A549 (cell line): ENCODE measurements around the gene CYP2U1. TPM values are rescaled to one million over a fixed set of nuclear protein-coding genes. Genes with fewer than 3 reads are reported as not detected.
"Not testable (repeated sequence)": the region's sequence is repeated elsewhere in the genome, so short reads cannot be mapped to it uniquely, and the experiment has no call there.

Experiments
- ATAC-seq, 2 experiments: fragments of 200-7000 bp in 1 of 2; fragments of >200 bp in 1 of 2; cut with Nextera tagmentation in 1 of 2; cut with Tn5 transposase in 1 of 2; 3 replicates each; pipeline versions ENCODE4 v1.8.0 to v1.9.1; 2018 to 2020; ENCODE audit warnings: mild to moderate bottlenecking in 1 of 2, moderate library complexity in 1 of 2
- CTCF ChIA-PET: fragments of 300-600 bp; sonication (Branson Sonifier 250); formaldehyde crosslinking; extraction: SDS; loops from one replicate; lab custom pipeline; 2021; ENCODE audit warnings: antibody characterized with exemption, inconsistent platforms; lab: Yijun Ruan, JAX
- POLR2A ChIA-PET: fragments of 350-600 bp; formaldehyde crosslinking; extraction: SDS; loops from one replicate; lab custom pipeline; 2021; ENCODE audit warnings: antibody characterized with exemption, inconsistent platforms; lab: Yijun Ruan, JAX
- DNase-seq, 2 experiments: peaks; one replicate each; pipeline versions ENCODE4 v3.0.0 to v3.0.0-alpha.2; 2011 to 2016; ENCODE audit warnings: low read depth in 1 of 2, low spot score in 1 of 2
- FAIRE-seq: peaks from 2 replicates; lab custom pipeline; 2011; peaks lifted over from hg19 to GRCh38; lab: Jason Lieb, UNC
- H3K27ac ChIP-seq, 2 experiments: fragments of >200 bp; sonication (Bioruptor Twin); formaldehyde crosslinking; 3 replicates each; pipeline ENCODE4 v1.5.1; 2016 to 2017
- H3K4me1 ChIP-seq: fragments of >200 bp; sonication (Bioruptor Twin); formaldehyde crosslinking; 3 replicates; pipeline ENCODE4 v1.6.1; 2016
- H3K4me2 ChIP-seq: fragments of >200 bp; sonication (Bioruptor Twin); formaldehyde crosslinking; 3 replicates; pipeline ENCODE4 v1.6.1; 2016
- H3K4me3 ChIP-seq: fragments of >200 bp; sonication (Bioruptor Twin); formaldehyde crosslinking; 3 replicates; pipeline ENCODE4 v1.5.1; 2016
- H3K9me3 ChIP-seq: fragments of >200 bp; sonication (Bioruptor Twin); formaldehyde crosslinking; 3 replicates; pipeline ENCODE4 v1.6.1; 2016
- BHLHE40 ChIP-seq: IDR thresholded peaks from 2 replicates; pipeline ENCODE4 v1.6.1; 2012; ENCODE audit warnings: low read depth, low read length, inconsistent platforms
- CHD2 ChIP-seq: fragments of 150-350 bp; IDR thresholded peaks from 2 replicates; pipeline ENCODE4 v1.6.1; 2014; ENCODE audit warnings: low read length; ENCODE audit not compliant: partially characterized antibody
- CHD4 ChIP-seq: fragments of 200-600 bp; sonication (generic); IDR thresholded peaks from 2 replicates; pipeline ENCODE4 v1.6.1; 2016; ENCODE audit warnings: antibody characterized with exemption, mild to moderate bottlenecking, borderline replicate concordance
- E2F6 ChIP-seq: IDR thresholded peaks from 2 replicates; pipeline ENCODE4 v1.6.1; 2012; ENCODE audit warnings: low read depth, borderline replicate concordance
- EHMT2 ChIP-seq: fragments of 200-600 bp; sonication (generic); IDR thresholded peaks from 2 replicates; pipeline ENCODE4 v1.6.1; 2016; ENCODE audit warnings: antibody characterized with exemption, low read depth, mild to moderate bottlenecking, moderate library complexity
- ELK1 ChIP-seq: fragments of 150-350 bp; IDR thresholded peaks from 2 replicates; pipeline ENCODE4 v1.6.1; 2014; ENCODE audit warnings: low read depth, mild to moderate bottlenecking, low read length
- ESRRA ChIP-seq: fragments of 150-350 bp; IDR thresholded peaks from 2 replicates; pipeline ENCODE4 v1.6.1; 2014; ENCODE audit warnings: mild to moderate bottlenecking, low read length, borderline replicate concordance
- FOSB ChIP-seq: fragments of 250-450 bp; sonication (Bioruptor Pico); IDR thresholded peaks from 2 replicates; pipeline ENCODE4 v1.5.0; 2020; ENCODE audit warnings: mild to moderate bottlenecking, moderate library complexity
- HOXB5 ChIP-seq: fragments of 250-450 bp; sonication (Bioruptor Pico); IDR thresholded peaks from 2 replicates; pipeline ENCODE4 v1.5.0; 2020; ENCODE audit warnings: mild to moderate bottlenecking, moderate library complexity
- JUN ChIP-seq, 2 experiments: fragments of >200 bp; sonication (Bioruptor Twin); formaldehyde crosslinking; IDR thresholded peaks; 2 replicates in 1 of 2; 3 replicates in 1 of 2; pipeline ENCODE4 v1.6.1; 2016 to 2017
- JUNB ChIP-seq: fragments of >200 bp; sonication (Bioruptor Twin); formaldehyde crosslinking; IDR thresholded peaks from 2 replicates; pipeline ENCODE4 v1.6.1; 2016
- MAFK ChIP-seq: fragments of 450-650 bp; IDR thresholded peaks from 2 replicates; pipeline ENCODE4 v1.6.1; 2014; ENCODE audit not compliant: partially characterized antibody
- MAX ChIP-seq: IDR thresholded peaks from 2 replicates; pipeline ENCODE4 v1.6.1; 2012
- MYC ChIP-seq: IDR thresholded peaks from 2 replicates; pipeline ENCODE4 v1.6.1; 2012; ENCODE audit warnings: mild to moderate bottlenecking, inconsistent platforms, low read length, improper control_type of control experiment, borderline replicate concordance
- NFE2L2 ChIP-seq: fragments of 150-350 bp; conservative IDR thresholded peaks from 2 replicates; pipeline ENCODE4 v1.6.1; 2014; ENCODE audit warnings: low read length
- NPAS2 ChIP-seq: fragments of 250-450 bp; sonication (Bioruptor Pico); IDR thresholded peaks from 2 replicates; pipeline ENCODE4 v1.8.0; 2022; ENCODE audit warnings: mild to moderate bottlenecking, moderate library complexity, borderline replicate concordance
- NR3C1 ChIP-seq: fragments of >200 bp; sonication (Bioruptor Twin); formaldehyde crosslinking; IDR thresholded peaks from 3 replicates; pipeline ENCODE4 v1.6.1; 2017
- PHF8 ChIP-seq: fragments of 200-600 bp; sonication (generic); IDR thresholded peaks from 2 replicates; pipeline ENCODE4 v1.6.1; 2016; ENCODE audit warnings: low read depth, mild to moderate bottlenecking, antibody characterized with exemption, moderate library complexity, borderline replicate concordance
- POLR2A ChIP-seq: IDR thresholded peaks from 2 replicates; pipeline ENCODE4 v1.6.1; 2012; ENCODE audit warnings: mild to moderate bottlenecking, low read length
- POLR2AphosphoS2 ChIP-seq: conservative IDR thresholded peaks from 2 replicates; pipeline ENCODE4 v1.6.1; 2012; ENCODE audit warnings: low read length, improper control_type of control experiment, inconsistent platforms
- RAD21 ChIP-seq, 2 experiments: fragments of >200 bp in 1 of 2; sonication (Bioruptor Twin) in 1 of 2; formaldehyde crosslinking in 1 of 2; IDR thresholded peaks in 1 of 2; conservative IDR thresholded peaks in 1 of 2; 2 replicates in 1 of 2; 3 replicates in 1 of 2; pipeline ENCODE4 v1.6.1; 2012 to 2018; ENCODE audit warnings: inconsistent platforms in 1 of 2
- RCOR1 ChIP-seq: fragments of 150-350 bp; IDR thresholded peaks from 2 replicates; pipeline ENCODE4 v1.6.1; 2014; ENCODE audit warnings: antibody characterized with exemption, low read length, low read depth
- REST ChIP-seq: fragments of 200-600 bp; sonication (generic); IDR thresholded peaks from 2 replicates; pipeline ENCODE4 v1.6.1; 2016; ENCODE audit warnings: antibody characterized with exemption, mild to moderate bottlenecking, moderate library complexity
- SMC3 ChIP-seq: fragments of >200 bp; sonication (Bioruptor Twin); formaldehyde crosslinking; IDR thresholded peaks from 3 replicates; pipeline ENCODE4 v1.6.1; 2018; ENCODE audit warnings: inconsistent platforms
- ZFP36 ChIP-seq: fragments of 450-650 bp; IDR thresholded peaks from 2 replicates; pipeline ENCODE4 v1.6.1; 2014; ENCODE audit warnings: borderline replicate concordance; ENCODE audit not compliant: partially characterized antibody
- ZSCAN20 ChIP-seq: fragments of 250-450 bp; sonication (Bioruptor Pico); IDR thresholded peaks from 2 replicates; pipeline ENCODE4 v1.8.0; 2022; ENCODE audit warnings: mild to moderate bottlenecking, moderate library complexity
- WGBS: methylation state at CpG from one replicate; pipeline ENCODE4 v1.1.6; 2017; ENCODE audit errors: missing lambda C conversion rate; 5-methylcytosine and 5-hydroxymethylcytosine counted together
- polyA plus RNA-seq, 4 experiments: library from polyadenylated mRNA; depleted of rRNA in 3 of 4; stranded (reverse); fragments of >200 nt; fragmentation: RNase III in 1 of 4; extraction: RNeasy Plus Mini Kit Qiagen cat#74134 plus additional on column Dnase treatment in 1 of 4; gene quantifications; 2 replicates in 3 of 4; 3 replicates in 1 of 4; pipeline ENCODE4 v1.2.3, GENCODE V29; 2011 to 2017

The CYP2U1 gene
- polyA plus RNA-seq, 2 of the 4 experiments (the other 2 are of a cell fraction) = 2.2 to 2.3 TPM

- POLR2A ChIA-PET = interaction anchor here (1.0 kb wide), 1 partner anchor 93 kb away, joined by 3 read pairs; the partner anchor contains the start of gene SGMS2
- ATAC-seq (no peak), FAIRE-seq (no peak), DNase-seq (no peak)
- Histone ChIP-seq H3K4me1 (no peaks in the 10 kb centered on the region), H3K27ac (no peak overlapping the region), H3K4me3 (no peak overlapping the region), H3K4me2 (no peak overlapping the region), H3K9me3 (peaks cover 12% of the 10 kb centered on the region)
- TF ChIP-seq HOXB5 (CRISPR knock-in tag) (no peak), POLR2A (no peak), NR3C1 (no peak), ZSCAN20 (no peak), JUNB (no peak), POLR2AphosphoS2 (no peak), MAFK (no peak), E2F6 (no peak), PHF8 (no peak), REST (no peak), MAX (no peak), BHLHE40 (no peak), NFE2L2 (no peak), EHMT2 (no peak), ESRRA (no peak), ELK1 (no peak), FOSB (CRISPR knock-in tag) (no peak), ZFP36 (no peak), RAD21 (conservative IDR thresholded peaks at IDR 0.05 in 1 of 2, IDR thresholded peaks at IDR 0.05 in 1 of 2) (no peak)
- CTCF ChIA-PET = interaction anchor here (0.6 kb wide), 1 partner anchor 11 kb away, joined by 3 read pairs; no protein-coding TSS in a partner anchor
- 95% methylated on average over 2 of the region's 2 CpGs for WGBS
Observed at GRCh38 chr4:107917500-107917899, 13.8 kb upstream of the CYP2U1 start.

- DNase-seq = no peak
- ChIA-PET CTCF (no interaction called here), POLR2A (no interaction called here)
- peaks cover 12% of the 10 kb centered on the region for H3K9me3 ChIP-seq
- WGBS = 20% methylated on average over 4 of the region's 4 CpGs
- no peak for ATAC-seq
- TF ChIP-seq FOSB (CRISPR knock-in tag) (no peak), POLR2A (no peak), CHD4 (no peak), E2F6 (no peak), NPAS2 (CRISPR knock-in tag) (no peak), MAFK (no peak), ELK1 (no peak), SMC3 (no peak), JUN (IDR thresholded peaks at IDR 0.05) (no peak), RCOR1 (no peak), CHD2 (no peak), MYC (no peak)
- no peak overlapping the region for H3K4me2 ChIP-seq
- H3K4me3 ChIP-seq = no peak overlapping the region
- FAIRE-seq = no peak
- no peaks in the 10 kb centered on the region for H3K4me1 ChIP-seq
- no peak overlapping the region for H3K27ac ChIP-seq
Observed at GRCh38 chr4:107922486-107923473, 8.6 kb upstream of the CYP2U1 start.

- H3K4me2 ChIP-seq, DNase-seq, H3K4me3 ChIP-seq, POLR2A ChIA-PET, ATAC-seq, H3K4me1 ChIP-seq, FAIRE-seq, H3K27ac ChIP-seq, H3K9me3 ChIP-seq, CTCF ChIA-PET: not testable (repeated sequence)
Observed at GRCh38 chr4:107925713-107926112, 5.6 kb upstream of the CYP2U1 start.
